Activated naive CD8-positive, alpha-beta T cell treated with anti-CD3 and anti-CD28 coated beads, Interleukin-2, amount 10 ng/mL, durations not matched to agents 7 days and 5 days (primary cell): ENCODE results near the gene PATL1. TPM values are rescaled to one million over a fixed set of nuclear protein-coding genes. Genes with fewer than 3 reads are reported as not detected.
"Not testable (repeated sequence)": the region's sequence is repeated elsewhere in the genome, so short reads cannot be mapped to it uniquely, and the experiment has no call there.

Source experiments
- ATAC-seq: fragments of 150-1000 bp; cut with Tn5 transposase; one replicate; pipeline ENCODE4 v1.10.0; 2021; ENCODE audit warnings: low read depth, moderate library complexity
- POLR2A ChIA-PET: fragments of 350-600 bp; sonication (Branson Sonifier 250); formaldehyde crosslinking; loops from one replicate; lab custom pipeline; 2021; ENCODE audit warnings: antibody characterized with exemption; lab: Charles Lee
- DNase-seq: peaks from one replicate; pipeline ENCODE4 v3.0.0; 2021
- H3K27ac Mint-ChIP-seq: one replicate; pipeline ENCODE4 v1.8.0; 2022; ENCODE audit warnings: mild to moderate bottlenecking, mixed read lengths
- H3K27me3 Mint-ChIP-seq: one replicate; pipeline ENCODE4 v1.8.0; 2022; ENCODE audit warnings: mild to moderate bottlenecking, moderate library complexity, mixed read lengths
- H3K36me3 Mint-ChIP-seq: one replicate; pipeline ENCODE4 v1.8.0; 2021; ENCODE audit warnings: mild to moderate bottlenecking, mixed read lengths
- H3K4me1 Mint-ChIP-seq: one replicate; pipeline ENCODE4 v1.8.0; 2021; ENCODE audit warnings: mixed read lengths
- H3K4me3 Mint-ChIP-seq: one replicate; pipeline ENCODE4 v1.8.0; 2022; ENCODE audit warnings: mild to moderate bottlenecking, moderate library complexity, mixed read lengths
- H3K9me3 Mint-ChIP-seq: one replicate; pipeline ENCODE4 v1.8.0; 2021; ENCODE audit warnings: mixed read lengths
- total RNA-seq, 2 experiments: library from RNA; stranded (reverse); gene quantifications; one replicate each; pipeline ENCODE4 v1.2.3, GENCODE V29; 2021

Gene PATL1
- 10 to 100 TPM; 52.9 to 54.1 TPM for total RNA-seq

GRCh38 chr11:59668950-59669610, at the start of gene PATL1:
Gene PATL1 (minus strand): TSS chr11:59669037. CDS start chr11:59668895, 142 bp downstream.
- Mint-ChIP-seq H3K36me3 (peaks cover 13% of the 10 kb centered on the region), H3K4me3 (peak within 1 kb of the TSS; percentile 97), H3K9me3 (no peaks in the 10 kb centered on the region), H3K4me1 (peaks cover 32% of the 10 kb centered on the region), H3K27ac (peak within 1 kb of the TSS; percentile 99), H3K27me3 (no peaks in the 10 kb centered on the region)
- ATAC-seq (peak; percentile 95), DNase-seq (peak; percentile 97)
- POLR2A ChIA-PET: interaction anchor here (0.6 to 2.7 kb wide), 20 partner anchors 13 to 1091 kb away, joined by 3 to 37 read pairs (median 6); partner anchors contain the start of genes MRPL16, OR4D9, OSBP and STX3

GRCh38 chr11:59716051-59716450, 47.2 kb upstream of the PATL1 start:
- Mint-ChIP-seq H3K4me3 (no peak overlapping the region), H3K27ac (no peak overlapping the region), H3K36me3 (no peaks in the 10 kb centered on the region), H3K9me3 (no peaks in the 10 kb centered on the region), H3K27me3 (peaks cover 44% of the 10 kb centered on the region), H3K4me1 (no peaks in the 10 kb centered on the region)
- POLR2A ChIA-PET: interaction anchor here (0.7 kb wide), 2 partner anchors 11 to 87 kb away, joined by 3 to 4 read pairs; no protein-coding TSS in a partner anchor
- DNase-seq: no peak
- no peak for ATAC-seq

GRCh38 chr11:59713745-59714144, 44.9 kb upstream of the PATL1 start, which contains the start of gene OR10V1:
Gene OR10V1 (minus strand): TSS chr11:59713845. CDS start chr11:59713845, 0 bp downstream.
- Mint-ChIP-seq H3K27me3 (peaks cover 44% of the 10 kb centered on the region), H3K9me3 (no peaks in the 10 kb centered on the region), H3K4me1 (no peaks in the 10 kb centered on the region), H3K27ac (no peak within 1 kb of the TSS), H3K4me3 (no peak within 1 kb of the TSS), H3K36me3 (no peaks in the 10 kb centered on the region)
- POLR2A ChIA-PET: no interaction called here
- DNase-seq (no peak), ATAC-seq (no peak)

GRCh38 chr11:59710136-59710847, 41.5 kb upstream of the PATL1 start:
- POLR2A ChIA-PET: no interaction called here
- DNase-seq (no peak), ATAC-seq (no peak)
- Mint-ChIP-seq H3K27ac (no peak overlapping the region), H3K4me3 (no peak overlapping the region), H3K9me3 (no peaks in the 10 kb centered on the region), H3K27me3 (peaks cover 21% of the 10 kb centered on the region), H3K36me3 (no peaks in the 10 kb centered on the region), H3K4me1 (no peaks in the 10 kb centered on the region)

DNA sequence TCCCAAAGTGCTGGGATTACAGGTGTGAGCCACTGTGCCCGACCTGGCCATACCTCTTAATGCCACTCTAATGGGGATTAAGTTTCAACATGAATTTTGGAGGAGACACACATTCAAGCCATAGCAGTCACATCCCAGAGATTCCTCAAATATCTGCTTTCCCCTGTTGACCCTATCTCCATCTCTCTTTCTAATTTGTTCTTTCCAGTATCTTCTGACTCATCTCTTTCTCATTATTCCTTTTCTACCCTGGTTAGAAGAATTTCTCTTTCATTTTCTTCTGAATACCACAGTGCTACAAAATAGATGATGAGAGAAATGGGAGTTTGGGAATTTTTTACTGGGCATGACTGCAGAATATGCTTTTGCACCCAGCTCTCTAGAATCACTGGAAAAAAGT, 39.7 kb upstream of the PATL1 start:
- H3K4me1 Mint-ChIP-seq: no peaks in the 10 kb centered on the region
- POLR2A ChIA-PET: no interaction called here
- H3K27ac Mint-ChIP-seq: no peak overlapping the region
- no peaks in the 10 kb centered on the region for H3K9me3 Mint-ChIP-seq
- H3K27me3 Mint-ChIP-seq: peaks cover 12% of the 10 kb centered on the region
- ATAC-seq: no peak
- H3K36me3 Mint-ChIP-seq: no peaks in the 10 kb centered on the region
- H3K4me3 Mint-ChIP-seq: no peak overlapping the region
- DNase-seq: no peak

- Mint-ChIP-seq H3K27me3 (peaks cover 12% of the 10 kb centered on the region), H3K9me3 (no peaks in the 10 kb centered on the region), H3K27ac (no peak overlapping the region), H3K36me3 (no peaks in the 10 kb centered on the region), H3K4me1 (no peaks in the 10 kb centered on the region), H3K4me3 (no peak overlapping the region)
- POLR2A ChIA-PET: no interaction called here
- DNase-seq (no peak), ATAC-seq (no peak)
Observed at GRCh38 chr11:59707371-59707770, 38.5 kb upstream of the PATL1 start.

- ATAC-seq (no peak), DNase-seq (no peak)
- H3K27me3 Mint-ChIP-seq: peaks cover 12% of the 10 kb centered on the region
- no peak overlapping the region for H3K4me3 Mint-ChIP-seq
- H3K4me1 Mint-ChIP-seq: no peaks in the 10 kb centered on the region
- no peak overlapping the region for H3K27ac Mint-ChIP-seq
- POLR2A ChIA-PET: no interaction called here
- H3K9me3 Mint-ChIP-seq: peaks cover 2% of the 10 kb centered on the region
- no peaks in the 10 kb centered on the region for H3K36me3 Mint-ChIP-seq
Observed at GRCh38 chr11:59706518-59707285, 37.9 kb upstream of the PATL1 start.

DNA sequence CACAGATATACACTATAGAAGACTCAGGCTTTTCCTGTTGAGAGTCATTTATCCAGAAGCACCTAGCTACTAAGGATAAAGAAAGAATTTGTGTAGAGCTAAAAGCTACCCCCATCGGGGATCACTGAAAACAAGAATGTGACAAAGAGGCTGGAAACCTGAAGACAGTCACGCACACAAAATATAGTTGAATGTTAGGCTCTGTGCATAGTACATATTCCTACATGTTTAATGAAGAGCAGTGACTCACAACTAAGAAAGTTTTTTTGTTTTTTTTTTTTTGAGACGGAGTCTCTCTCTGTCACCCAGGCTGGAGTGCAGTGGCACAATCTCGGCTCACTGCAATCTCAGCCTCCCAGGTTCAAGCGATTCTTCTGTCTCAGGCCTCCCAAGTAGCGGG, 36.5 kb upstream of the PATL1 start:
- DNase-seq (no peak), ATAC-seq (no peak)
- Mint-ChIP-seq H3K36me3 (no peaks in the 10 kb centered on the region), H3K4me3 (no peak overlapping the region), H3K4me1 (no peaks in the 10 kb centered on the region), H3K9me3 (peaks cover 2% of the 10 kb centered on the region), H3K27ac (no peak overlapping the region), H3K27me3 (peaks cover 14% of the 10 kb centered on the region)
- POLR2A ChIA-PET: no interaction called here

- H3K36me3 Mint-ChIP-seq, H3K4me1 Mint-ChIP-seq, POLR2A ChIA-PET, DNase-seq, H3K27ac Mint-ChIP-seq, H3K4me3 Mint-ChIP-seq, H3K9me3 Mint-ChIP-seq, ATAC-seq, H3K27me3 Mint-ChIP-seq: not testable (repeated sequence)
Observed at GRCh38 chr11:59703515-59703914, 34.7 kb upstream of the PATL1 start.

- H3K27ac Mint-ChIP-seq, H3K4me1 Mint-ChIP-seq, H3K4me3 Mint-ChIP-seq, H3K9me3 Mint-ChIP-seq, DNase-seq, POLR2A ChIA-PET, H3K36me3 Mint-ChIP-seq, ATAC-seq: not testable (repeated sequence)
- H3K27me3 Mint-ChIP-seq: peaks cover 23% of the 10 kb centered on the region
Observed at GRCh38 chr11:59700157-59700556, 31.3 kb upstream of the PATL1 start.

- ATAC-seq: no peak
- Mint-ChIP-seq H3K27me3 (peaks cover 37% of the 10 kb centered on the region), H3K4me1 (no peaks in the 10 kb centered on the region), H3K9me3 (peaks cover 2% of the 10 kb centered on the region), H3K4me3 (no peak overlapping the region), H3K36me3 (no peaks in the 10 kb centered on the region), H3K27ac (no peak overlapping the region)
- DNase-seq: no peak
- POLR2A ChIA-PET: no interaction called here
Observed at GRCh38 chr11:59698506-59698905, 29.7 kb upstream of the PATL1 start.

GRCh38 chr11:59692915-59693314, 24.1 kb upstream of the PATL1 start:
- Mint-ChIP-seq H3K27me3 (peaks cover 41% of the 10 kb centered on the region), H3K36me3 (no peaks in the 10 kb centered on the region), H3K9me3 (peaks cover 4% of the 10 kb centered on the region), H3K27ac (no peak overlapping the region), H3K4me1 (peaks cover 3% of the 10 kb centered on the region), H3K4me3 (no peak overlapping the region)
- DNase-seq: no peak
- POLR2A ChIA-PET: no interaction called here
- no peak for ATAC-seq

GRCh38 chr11:59691156-59691555, 22.3 kb upstream of the PATL1 start:
- H3K4me3 Mint-ChIP-seq: no peak overlapping the region
- H3K27ac Mint-ChIP-seq: no peak overlapping the region
- no peaks in the 10 kb centered on the region for H3K36me3 Mint-ChIP-seq
- peaks cover 4% of the 10 kb centered on the region for H3K9me3 Mint-ChIP-seq
- peaks cover 3% of the 10 kb centered on the region for H3K4me1 Mint-ChIP-seq
- POLR2A ChIA-PET: no interaction called here
- ATAC-seq: no peak
- DNase-seq: no peak
- peaks cover 39% of the 10 kb centered on the region for H3K27me3 Mint-ChIP-seq
